Measurements from ENCODE around the gene RNGTT. TPM values are rescaled to one million over a fixed set of nuclear protein-coding genes. Genes with fewer than 3 reads are reported as not detected.

RNGTT gene
- total RNA-seq, 6 donors from 2014 or later: 8.9 to 22.4 (median 12.5) TPM

- Histone ChIP-seq H3K4me3 (no peak overlapping the region), H3K36me3 (peaks cover 0 to 5% (median 0%) of the 10 kb centered on the region in 4 donors), H3K9me3 (no peaks in the 10 kb centered on the region), H3K27ac (no peak overlapping the region), H3K4me1 (no peaks in the 10 kb centered on the region), H3K27me3 (no peaks in the 10 kb centered on the region)
- ATAC-seq (ENCODE audit: low FRiP score in 2 of 2): no peak
- 91 to 97% methylated on average over 4 of the region's 4 CpGs for WGBS, 2 donors
- TF ChIP-seq EP300 (IDR thresholded peaks at IDR 0.05) (no peak), CTCF (IDR thresholded peaks at IDR 0.05) (no peak), POLR2A (IDR thresholded peaks at IDR 0.05) (no peak), POLR2AphosphoS5 (IDR thresholded peaks at IDR 0.05) (no peak)
- DNase-seq: no peak
Observed at GRCh38 chr6:88677356-88677755, 286.1 kb downstream of the RNGTT start.

- Histone ChIP-seq H3K4me1 (no peaks in the 10 kb centered on the region), H3K4me3 (no peak overlapping the region), H3K9me3 (peaks cover 9 to 27% (median 23%) of the 10 kb centered on the region in 4 donors), H3K27ac (no peak overlapping the region), H3K36me3 (no peaks in the 10 kb centered on the region), H3K27me3 (no peaks in the 10 kb centered on the region)
- no peak for ATAC-seq (ENCODE audit: low FRiP score in 2 of 2)
- TF ChIP-seq CTCF (IDR thresholded peaks at IDR 0.05): no peak
- no peak for TF ChIP-seq POLR2A (IDR thresholded peaks at IDR 0.05)
- 97 to 100% methylated on average over 2 of the region's 2 CpGs for WGBS, 2 donors
- no peak for DNase-seq
Observed at GRCh38 chr6:88671624-88672023, 291.8 kb downstream of the RNGTT start.

- H3K36me3 ChIP-seq: no peaks in the 10 kb centered on the region
- H3K4me3 ChIP-seq: no peak overlapping the region
- no peaks in the 10 kb centered on the region for H3K4me1 ChIP-seq
- 98 to 99% methylated on average over 3 of the region's 3 CpGs for WGBS, 2 donors
- no peaks in the 10 kb centered on the region for H3K27me3 ChIP-seq
- DNase-seq: no peak
- no peak for TF ChIP-seq POLR2A (IDR thresholded peaks at IDR 0.05)
- no peak for TF ChIP-seq CTCF (IDR thresholded peaks at IDR 0.05)
- TF ChIP-seq EP300 (IDR thresholded peaks at IDR 0.05): no peak
- no peak for TF ChIP-seq POLR2AphosphoS5 (IDR thresholded peaks at IDR 0.05)
- no peak for ATAC-seq (ENCODE audit: low FRiP score in 2 of 2)
- no peak overlapping the region for H3K27ac ChIP-seq
- peaks cover 9 to 27% (median 23%) of the 10 kb centered on the region in 4 donors for H3K9me3 ChIP-seq
Observed at GRCh38 chr6:88670369-88670768, 293.0 kb downstream of the RNGTT start.

- 92 to 97% methylated on average over 4 of the region's 4 CpGs for WGBS, 2 donors
- Histone ChIP-seq H3K27me3 (no peaks in the 10 kb centered on the region), H3K9me3 (peaks cover 9 to 27% (median 23%) of the 10 kb centered on the region in 4 donors), H3K4me3 (no peak overlapping the region), H3K4me1 (no peaks in the 10 kb centered on the region), H3K36me3 (no peaks in the 10 kb centered on the region), H3K27ac (no peak overlapping the region)
- TF ChIP-seq CTCF (IDR thresholded peaks at IDR 0.05) (no peak), POLR2A (IDR thresholded peaks at IDR 0.05) (no peak), POLR2AphosphoS5 (IDR thresholded peaks at IDR 0.05) (no peak)
- no peak for ATAC-seq (ENCODE audit: low FRiP score in 2 of 2)
- no peak for DNase-seq
Observed at GRCh38 chr6:88669475-88669874, 293.9 kb downstream of the RNGTT start.

GRCh38 chr6:88666901-88667300 lies 296.5 kb downstream of the RNGTT start:
- Histone ChIP-seq H3K36me3 (no peaks in the 10 kb centered on the region), H3K4me3 (no peak overlapping the region), H3K27me3 (no peaks in the 10 kb centered on the region), H3K27ac (no peak overlapping the region), H3K9me3 (peaks cover 9 to 37% (median 30%) of the 10 kb centered on the region in 4 donors), H3K4me1 (no peaks in the 10 kb centered on the region)
- TF ChIP-seq POLR2A (IDR thresholded peaks at IDR 0.05): no peak
- TF ChIP-seq CTCF (IDR thresholded peaks at IDR 0.05): no peak
- no peak for TF ChIP-seq EP300 (IDR thresholded peaks at IDR 0.05)
- no peak for TF ChIP-seq POLR2AphosphoS5 (IDR thresholded peaks at IDR 0.05)
- ATAC-seq (ENCODE audit: low FRiP score in 2 of 2) (no peak), DNase-seq (no peak)
- WGBS, 2 donors: 96 to 98% methylated on average over 5 of the region's 5 CpGs

Data from upper lobe of left lung (tissue), 6 donors.